Transverse colon (tissue), 4 donors: Measurements from ENCODE around the gene BLVRA.
"Not testable (repeated sequence)": the region's sequence is repeated elsewhere in the genome, so short reads cannot be mapped to it uniquely, and the experiment has no call there.

ENCODE experiments used
- CTCF ChIP-seq, 5 experiments: fragments of 200-600 bp in 3 of 5; fragments of 450-650 bp in 2 of 5; sonication (generic) in 3 of 5; IDR thresholded peaks; 1 replicate in 2 of 5; 2 replicates in 3 of 5; pipeline ENCODE4 v1.5.1; 2016 to 2017; ENCODE audit warnings: antibody characterized with exemption in 5 of 5, inconsistent platforms in 3 of 5, mild to moderate bottlenecking in 2 of 5, moderate library complexity in 1 of 5
- EP300 ChIP-seq: sonication (generic); formaldehyde crosslinking; IDR thresholded peaks from one replicate; pipeline ENCODE4 v1.6.1; 2017; ENCODE audit warnings: antibody characterized with exemption, low read depth
- POLR2A ChIP-seq: fragments of 450-650 bp; IDR thresholded peaks from one replicate; pipeline ENCODE4 v1.6.1; 2016; ENCODE audit warnings: antibody characterized with exemption, mild to moderate bottlenecking, moderate library complexity
- POLR2AphosphoS5 ChIP-seq, 3 donors: sonication (generic); formaldehyde crosslinking; IDR thresholded peaks; one replicate each; pipeline ENCODE4 v1.6.1; 2016; ENCODE audit warnings: antibody characterized with exemption in 3 of 3

- not testable (repeated sequence) for TF ChIP-seq CTCF (IDR thresholded peaks at IDR 0.05); POLR2AphosphoS5 (IDR thresholded peaks at IDR 0.05); POLR2A; EP300
These were observed 57.7 kb downstream of the BLVRA start for GRCh38 chr7:43816046-43816797.
